ENCODE measurements around the gene SORCS2.

GRCh38 chr4:7530082-7530481 lies 337.7 kb downstream of the SORCS2 start:
- TF ChIP-seq CTCF (conservative IDR thresholded peaks at IDR 0.05; ENCODE audit: low read depth, low read length): no peak
- TF ChIP-seq EZH2 (IDR thresholded peaks at IDR 0.05; ENCODE audit: borderline replicate concordance, low read depth, low read length, poor library complexity, severe bottlenecking): no peak

Data from A673 (cell line).